DOHH2 (cell line): ENCODE measurements around the gene KLHDC1.

Experiments
- EZH2phosphoT487 ChIP-seq: fragments of 200-600 bp; sonication (generic); IDR thresholded peaks from 2 replicates; pipeline ENCODE4 v1.6.1; 2017; ENCODE audit warnings: borderline replicate concordance, mild to moderate bottlenecking, antibody characterized with exemption, low read length, moderate library complexity, mixed read lengths
- TF ChIP-seq, protein P1 (sequence below): fragments of 200-600 bp; sonication (generic); IDR thresholded peaks from one replicate; pipeline ENCODE4 v1.5.1; 2014; ENCODE audit warnings: antibody characterized with exemption, mild to moderate bottlenecking, low read depth, low read length; ENCODE audit not compliant: poor library complexity, severe bottlenecking

- TF ChIP-seq, protein P1, sequence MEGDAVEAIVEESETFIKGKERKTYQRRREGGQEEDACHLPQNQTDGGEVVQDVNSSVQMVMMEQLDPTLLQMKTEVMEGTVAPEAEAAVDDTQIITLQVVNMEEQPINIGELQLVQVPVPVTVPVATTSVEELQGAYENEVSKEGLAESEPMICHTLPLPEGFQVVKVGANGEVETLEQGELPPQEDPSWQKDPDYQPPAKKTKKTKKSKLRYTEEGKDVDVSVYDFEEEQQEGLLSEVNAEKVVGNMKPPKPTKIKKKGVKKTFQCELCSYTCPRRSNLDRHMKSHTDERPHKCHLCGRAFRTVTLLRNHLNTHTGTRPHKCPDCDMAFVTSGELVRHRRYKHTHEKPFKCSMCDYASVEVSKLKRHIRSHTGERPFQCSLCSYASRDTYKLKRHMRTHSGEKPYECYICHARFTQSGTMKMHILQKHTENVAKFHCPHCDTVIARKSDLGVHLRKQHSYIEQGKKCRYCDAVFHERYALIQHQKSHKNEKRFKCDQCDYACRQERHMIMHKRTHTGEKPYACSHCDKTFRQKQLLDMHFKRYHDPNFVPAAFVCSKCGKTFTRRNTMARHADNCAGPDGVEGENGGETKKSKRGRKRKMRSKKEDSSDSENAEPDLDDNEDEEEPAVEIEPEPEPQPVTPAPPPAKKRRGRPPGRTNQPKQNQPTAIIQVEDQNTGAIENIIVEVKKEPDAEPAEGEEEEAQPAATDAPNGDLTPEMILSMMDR: no peak
- TF ChIP-seq EZH2phosphoT487: no peak
Measured at GRCh38 chr14:49770212-49770817, 77.4 kb downstream of the KLHDC1 start.
